HEK293 (cell line): ENCODE data around the gene TRDMT1.
A peak's percentile ranks its signal among the peaks of the same experiment; 100 is the strongest.

Experiments used
- CTCF ChIA-PET: fragments of 350-600 bp; formaldehyde crosslinking; extraction: SDS; loops from one replicate; lab custom pipeline; 2021; ENCODE audit warnings: antibody characterized with exemption; lab: Yijun Ruan, JAX
- POLR2A ChIA-PET: fragments of 300-600 bp; formaldehyde crosslinking; extraction: SDS; loops from one replicate; lab custom pipeline; 2020; ENCODE audit warnings: antibody characterized with exemption, inconsistent platforms; lab: Yijun Ruan, JAX
- H3K27ac ChIP-seq: fragments of 200-500 bp; sonication (Bioruptor generic); 2 replicates; pipeline ENCODE4 v1.5.1; 2014; ENCODE audit warnings: low read depth, low read length, control low read depth, inconsistent platforms; ENCODE audit errors: extremely low read depth
- H3K36me3 ChIP-seq, 2 experiments: fragments of 200-500 bp in 1 of 2; sonication (Bioruptor generic) in 1 of 2; 1 replicate in 1 of 2; 2 replicates in 1 of 2; pipeline ENCODE4 v1.5.1; 2014 to 2017; ENCODE audit warnings: inconsistent platforms in 2 of 2, low read length in 2 of 2; ENCODE audit not compliant: control insufficient read depth in 2 of 2, insufficient read depth in 1 of 2
- H3K4me1 ChIP-seq: fragments of 200-500 bp; sonication (Bioruptor generic); 2 replicates; pipeline ENCODE4 v1.5.1; 2014; ENCODE audit warnings: mild to moderate bottlenecking, low read length, inconsistent platforms; ENCODE audit not compliant: control insufficient read depth, insufficient read depth
- H3K4me3 ChIP-seq: 2 replicates; pipeline ENCODE4 v1.5.1; 2011; ENCODE audit warnings: low read depth, mild to moderate bottlenecking, control low read depth, low read length, moderate library complexity
- H3K9me3 ChIP-seq: fragments of 200-500 bp; sonication (Bioruptor generic); 2 replicates; pipeline ENCODE4 v1.5.1; 2014; ENCODE audit warnings: low read depth, low read length, inconsistent platforms; ENCODE audit not compliant: control insufficient read depth, insufficient read depth
- EGR2 ChIP-seq: fragments of 450-650 bp; formaldehyde crosslinking; IDR thresholded peaks from 2 replicates; pipeline ENCODE4 v1.5.1; 2016; ENCODE audit warnings: low read depth, missing biosample characterization, missing genetic modification characterization
- HIC1 ChIP-seq: fragments of 450-650 bp; formaldehyde crosslinking; IDR thresholded peaks from 2 replicates; pipeline ENCODE4 v1.5.1; 2016; ENCODE audit warnings: missing biosample characterization, missing genetic modification characterization
- IKZF3 ChIP-seq: fragments of 450-650 bp; IDR thresholded peaks from 2 replicates; pipeline ENCODE4 v1.5.0; 2018; ENCODE audit warnings: missing biosample characterization, mild to moderate bottlenecking, missing genetic modification characterization, moderate library complexity
- OSR2 ChIP-seq: fragments of 450-650 bp; formaldehyde crosslinking; IDR thresholded peaks from 2 replicates; pipeline ENCODE4 v1.5.1; 2016; ENCODE audit warnings: missing biosample characterization, missing genetic modification characterization
- RBAK ChIP-seq: fragments of 450-650 bp; formaldehyde crosslinking; IDR thresholded peaks from 2 replicates; pipeline ENCODE4 v1.5.1; 2016; ENCODE audit warnings: missing biosample characterization, missing genetic modification characterization
- SP2 ChIP-seq: fragments of 450-650 bp; formaldehyde crosslinking; IDR thresholded peaks from 2 replicates; pipeline ENCODE4 v1.5.1; 2016; ENCODE audit warnings: missing biosample characterization, missing genetic modification characterization
- ZBTB20 ChIP-seq: fragments of 450-650 bp; formaldehyde crosslinking; IDR thresholded peaks from 2 replicates; pipeline ENCODE4 v1.5.1; 2016; ENCODE audit warnings: missing biosample characterization, missing genetic modification characterization
- ZFHX2 ChIP-seq: fragments of 450-650 bp; formaldehyde crosslinking; conservative IDR thresholded peaks from 2 replicates; pipeline ENCODE4 v1.5.1; 2016; ENCODE audit warnings: missing biosample characterization, missing genetic modification characterization
- ZFP41 ChIP-seq: fragments of 450-650 bp; formaldehyde crosslinking; IDR thresholded peaks from 2 replicates; pipeline ENCODE4 v1.5.1; 2016; ENCODE audit warnings: missing biosample characterization, missing genetic modification characterization, borderline replicate concordance
- ZIC2 ChIP-seq: fragments of 450-650 bp; formaldehyde crosslinking; IDR thresholded peaks from 2 replicates; pipeline ENCODE4 v1.5.1; 2016; ENCODE audit warnings: missing biosample characterization, missing genetic modification characterization
- ZNF146 ChIP-seq: fragments of 450-650 bp; formaldehyde crosslinking; IDR thresholded peaks from 2 replicates; pipeline ENCODE4 v1.5.1; 2016; ENCODE audit warnings: missing biosample characterization, missing genetic modification characterization
- ZNF266 ChIP-seq: fragments of 450-650 bp; formaldehyde crosslinking; IDR thresholded peaks from 2 replicates; pipeline ENCODE4 v1.5.1; 2016; ENCODE audit warnings: missing biosample characterization, missing genetic modification characterization, low read depth
- ZNF350 ChIP-seq: fragments of 450-650 bp; formaldehyde crosslinking; IDR thresholded peaks from 2 replicates; pipeline ENCODE4 v1.5.0; 2017; ENCODE audit warnings: missing biosample characterization, mild to moderate bottlenecking, missing genetic modification characterization
- ZNF362 ChIP-seq: fragments of 450-650 bp; formaldehyde crosslinking; IDR thresholded peaks from 2 replicates; pipeline ENCODE4 v1.5.1; 2016; ENCODE audit warnings: missing biosample characterization, missing genetic modification characterization
- ZNF37A ChIP-seq: fragments of 450-650 bp; IDR thresholded peaks from 2 replicates; pipeline ENCODE4 v1.5.1; 2018; ENCODE audit warnings: missing biosample characterization, missing genetic modification characterization
- ZNF510 ChIP-seq: fragments of 450-650 bp; formaldehyde crosslinking; IDR thresholded peaks from 2 replicates; pipeline ENCODE4 v1.5.1; 2018; ENCODE audit warnings: mild to moderate bottlenecking, missing genetic modification characterization, missing biosample characterization; ENCODE audit not compliant: insufficient replicate concordance
- ZNF530 ChIP-seq: fragments of 450-650 bp; formaldehyde crosslinking; IDR thresholded peaks from 2 replicates; pipeline ENCODE4 v1.5.1; 2016; ENCODE audit warnings: low read depth, missing biosample characterization, missing genetic modification characterization
- ZNF549 ChIP-seq: fragments of 450-650 bp; IDR thresholded peaks from 2 replicates; pipeline ENCODE4 v1.5.1; 2018; ENCODE audit warnings: missing biosample characterization, missing genetic modification characterization, mild to moderate bottlenecking, inconsistent platforms, moderate library complexity
- ZNF561 ChIP-seq: fragments of 450-650 bp; IDR thresholded peaks from 2 replicates; pipeline ENCODE4 v1.5.1; 2018; ENCODE audit warnings: missing biosample characterization, missing genetic modification characterization, borderline replicate concordance
- ZNF677 ChIP-seq: fragments of 450-650 bp; IDR thresholded peaks from 2 replicates; pipeline ENCODE4 v1.5.0; 2018; ENCODE audit warnings: missing biosample characterization, mild to moderate bottlenecking, missing genetic modification characterization, moderate library complexity
- ZNF747 ChIP-seq: fragments of 450-650 bp; formaldehyde crosslinking; IDR thresholded peaks from 2 replicates; pipeline ENCODE4 v1.5.1; 2016; ENCODE audit warnings: missing biosample characterization, missing genetic modification characterization
- ZNF76 ChIP-seq: fragments of 450-650 bp; formaldehyde crosslinking; IDR thresholded peaks from 2 replicates; pipeline ENCODE4; 2016; ENCODE audit warnings: low read depth, missing biosample characterization, missing genetic modification characterization, borderline replicate concordance
- ZNF768 ChIP-seq: fragments of 450-650 bp; formaldehyde crosslinking; IDR thresholded peaks from 2 replicates; pipeline ENCODE4 v1.5.1; 2018; ENCODE audit warnings: missing biosample characterization, mild to moderate bottlenecking, missing genetic modification characterization
- ZNF791 ChIP-seq: fragments of 450-650 bp; formaldehyde crosslinking; IDR thresholded peaks from 2 replicates; pipeline ENCODE4 v1.5.1; 2016; ENCODE audit warnings: missing biosample characterization, missing genetic modification characterization
- TF ChIP-seq, protein P1 (sequence below): fragments of 450-650 bp; formaldehyde crosslinking; IDR thresholded peaks from 2 replicates; pipeline ENCODE4 v1.5.1; 2016; ENCODE audit warnings: missing biosample characterization, missing genetic modification characterization
- TF ChIP-seq, protein P2 (sequence below): fragments of 450-650 bp; formaldehyde crosslinking; IDR thresholded peaks from 2 replicates; pipeline ENCODE4 v1.5.1; 2016; ENCODE audit warnings: missing biosample characterization, missing genetic modification characterization
- TF ChIP-seq, protein P3 (sequence below): fragments of 450-650 bp; formaldehyde crosslinking; IDR thresholded peaks from 2 replicates; pipeline ENCODE4 v1.5.1; 2016; ENCODE audit warnings: missing biosample characterization, missing genetic modification characterization

The TRDMT1 gene

DNA sequence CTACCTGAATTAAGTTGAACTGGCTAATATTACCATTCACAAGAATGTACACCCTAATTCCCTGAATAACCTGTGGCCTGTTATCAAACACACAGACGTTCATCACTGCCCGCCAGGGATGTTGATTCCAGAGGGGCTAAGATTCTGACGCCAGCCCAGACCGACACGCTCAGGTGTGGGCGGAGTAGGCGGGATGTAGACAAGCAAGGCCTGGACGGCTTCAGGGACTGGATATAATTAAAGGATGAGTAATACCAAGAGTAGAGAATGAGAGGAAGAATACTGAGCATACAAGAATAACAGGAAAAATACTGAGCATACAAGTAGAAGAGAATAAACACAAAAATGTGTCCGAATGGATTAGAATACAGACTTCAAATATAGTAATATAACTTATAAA is 100.9 kb downstream of the TRDMT1 start:
- Histone ChIP-seq H3K4me1 (peaks cover 3% of the 10 kb centered on the region; the same call in 1 of the 2 replicates), H3K36me3 (no peaks in the 10 kb centered on the region), H3K27ac (no peak overlapping the region), H3K9me3 (no peaks in the 10 kb centered on the region), H3K4me3 (no peak overlapping the region)
- ChIA-PET CTCF (no interaction called here), POLR2A (no interaction called here)
- no peak for TF ChIP-seq ZNF549
- TF ChIP-seq EGR2 (tag by site-specific recombination): peak; percentile 76
- TF ChIP-seq ZNF768 (tag by site-specific recombination): no peak
- no peak for TF ChIP-seq ZNF561 (tag by site-specific recombination)
- no peak for TF ChIP-seq ZNF791 (tag by site-specific recombination)
- peak; percentile 90 for TF ChIP-seq ZFHX2 (tag by site-specific recombination)
- no peak for TF ChIP-seq ZNF266 (tag by site-specific recombination)

- Histone ChIP-seq H3K27ac (no peak overlapping the region), H3K36me3 (no peaks in the 10 kb centered on the region), H3K4me1 (no peaks in the 10 kb centered on the region), H3K4me3 (no peak overlapping the region), H3K9me3 (no peaks in the 10 kb centered on the region)
- POLR2A ChIA-PET: no interaction called here
- CTCF ChIA-PET: interaction anchor here (1.2 kb wide), 1 partner anchor 20 kb away, joined by 6 read pairs; no protein-coding TSS in a partner anchor
- TF ChIP-seq ZNF362 (tag by site-specific recombination): no peak
- no peak for TF ChIP-seq ZFP41 (tag by site-specific recombination)
- no peak for TF ChIP-seq RBAK (tag by site-specific recombination)
- TF ChIP-seq OSR2 (tag by site-specific recombination): no peak
- no peak for TF ChIP-seq ZBTB20 (tag by site-specific recombination)
- TF ChIP-seq ZNF510 (tag by site-specific recombination): no peak
- TF ChIP-seq ZNF146 (tag by site-specific recombination): no peak
- TF ChIP-seq ZNF37A (tag by site-specific recombination): no peak
- TF ChIP-seq, protein P1, sequence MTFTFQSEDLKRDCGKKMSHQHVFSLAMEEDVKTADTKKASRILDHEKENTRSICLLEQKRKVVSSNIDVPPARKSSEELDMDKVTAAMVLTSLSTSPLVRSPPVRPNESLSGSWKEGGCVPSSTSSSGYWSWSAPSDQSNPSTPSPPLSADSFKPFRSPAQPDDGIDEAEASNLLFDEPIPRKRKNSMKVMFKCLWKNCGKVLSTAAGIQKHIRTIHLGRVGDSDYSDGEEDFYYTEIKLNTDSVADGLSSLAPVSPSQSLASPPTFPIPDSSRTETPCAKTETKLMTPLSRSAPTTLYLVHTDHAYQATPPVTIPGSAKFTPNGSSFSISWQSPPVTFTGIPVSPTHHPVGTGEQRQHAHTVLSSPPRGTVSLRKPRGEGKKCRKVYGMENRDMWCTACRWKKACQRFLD (tag by site-specific recombination): no peak
- TF ChIP-seq ZNF76 (tag by site-specific recombination): no peak
- TF ChIP-seq, protein P2, sequence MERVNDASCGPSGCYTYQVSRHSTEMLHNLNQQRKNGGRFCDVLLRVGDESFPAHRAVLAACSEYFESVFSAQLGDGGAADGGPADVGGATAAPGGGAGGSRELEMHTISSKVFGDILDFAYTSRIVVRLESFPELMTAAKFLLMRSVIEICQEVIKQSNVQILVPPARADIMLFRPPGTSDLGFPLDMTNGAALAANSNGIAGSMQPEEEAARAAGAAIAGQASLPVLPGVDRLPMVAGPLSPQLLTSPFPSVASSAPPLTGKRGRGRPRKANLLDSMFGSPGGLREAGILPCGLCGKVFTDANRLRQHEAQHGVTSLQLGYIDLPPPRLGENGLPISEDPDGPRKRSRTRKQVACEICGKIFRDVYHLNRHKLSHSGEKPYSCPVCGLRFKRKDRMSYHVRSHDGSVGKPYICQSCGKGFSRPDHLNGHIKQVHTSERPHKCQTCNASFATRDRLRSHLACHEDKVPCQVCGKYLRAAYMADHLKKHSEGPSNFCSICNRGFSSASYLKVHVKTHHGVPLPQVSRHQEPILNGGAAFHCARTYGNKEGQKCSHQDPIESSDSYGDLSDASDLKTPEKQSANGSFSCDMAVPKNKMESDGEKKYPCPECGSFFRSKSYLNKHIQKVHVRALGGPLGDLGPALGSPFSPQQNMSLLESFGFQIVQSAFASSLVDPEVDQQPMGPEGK: no peak
- TF ChIP-seq ZNF677 (tag by site-specific recombination): no peak
- no peak for TF ChIP-seq ZIC2 (tag by site-specific recombination)
- TF ChIP-seq HIC1: no peak
- TF ChIP-seq ZNF350 (tag by site-specific recombination): no peak
- TF ChIP-seq SP2 (tag by site-specific recombination): no peak
- TF ChIP-seq ZNF530 (tag by site-specific recombination): no peak
- TF ChIP-seq, protein P3, sequence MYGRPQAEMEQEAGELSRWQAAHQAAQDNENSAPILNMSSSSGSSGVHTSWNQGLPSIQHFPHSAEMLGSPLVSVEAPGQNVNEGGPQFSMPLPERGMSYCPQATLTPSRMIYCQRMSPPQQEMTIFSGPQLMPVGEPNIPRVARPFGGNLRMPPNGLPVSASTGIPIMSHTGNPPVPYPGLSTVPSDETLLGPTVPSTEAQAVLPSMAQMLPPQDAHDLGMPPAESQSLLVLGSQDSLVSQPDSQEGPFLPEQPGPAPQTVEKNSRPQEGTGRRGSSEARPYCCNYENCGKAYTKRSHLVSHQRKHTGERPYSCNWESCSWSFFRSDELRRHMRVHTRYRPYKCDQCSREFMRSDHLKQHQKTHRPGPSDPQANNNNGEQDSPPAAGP (tag by site-specific recombination): no peak
- TF ChIP-seq ZNF747 (tag by site-specific recombination): no peak
- no peak for TF ChIP-seq IKZF3
Measured at GRCh38 chr10:17098012-17098411, 103.5 kb downstream of the TRDMT1 start.
